ENCODE results near the gene PPP2R5D. TPM values are rescaled to one million over a fixed set of nuclear protein-coding genes. Genes with fewer than 3 reads are reported as not detected.

The PPP2R5D gene
- total and polyA plus RNA-seq, 2 of the 8 experiments (the other 6 are each of a cell fraction or from before 2014, with no cell fraction given), result 52.1 to 55.7 TPM

DNA sequence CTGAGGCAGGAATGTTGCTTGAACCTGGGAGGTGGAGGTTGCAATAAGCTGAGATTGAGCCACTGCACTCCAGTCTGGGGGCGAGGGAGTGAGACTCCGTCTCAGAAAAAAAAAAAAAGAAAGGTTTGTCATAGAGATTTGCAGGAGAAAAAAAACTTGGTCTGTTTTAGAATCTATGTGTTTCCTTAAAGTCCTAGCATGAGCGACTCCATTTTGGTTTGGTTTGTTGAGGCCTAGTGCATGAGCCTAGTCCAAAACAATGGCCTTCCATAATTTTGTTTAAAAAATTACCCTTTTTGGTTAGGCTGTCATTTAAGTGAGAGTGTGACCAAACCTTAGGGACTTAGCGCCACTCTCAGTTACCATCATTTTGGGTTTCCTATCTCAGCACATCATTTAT lies 32.0 kb upstream of the PPP2R5D start (continued):
- TF ChIP-seq, protein P1, sequence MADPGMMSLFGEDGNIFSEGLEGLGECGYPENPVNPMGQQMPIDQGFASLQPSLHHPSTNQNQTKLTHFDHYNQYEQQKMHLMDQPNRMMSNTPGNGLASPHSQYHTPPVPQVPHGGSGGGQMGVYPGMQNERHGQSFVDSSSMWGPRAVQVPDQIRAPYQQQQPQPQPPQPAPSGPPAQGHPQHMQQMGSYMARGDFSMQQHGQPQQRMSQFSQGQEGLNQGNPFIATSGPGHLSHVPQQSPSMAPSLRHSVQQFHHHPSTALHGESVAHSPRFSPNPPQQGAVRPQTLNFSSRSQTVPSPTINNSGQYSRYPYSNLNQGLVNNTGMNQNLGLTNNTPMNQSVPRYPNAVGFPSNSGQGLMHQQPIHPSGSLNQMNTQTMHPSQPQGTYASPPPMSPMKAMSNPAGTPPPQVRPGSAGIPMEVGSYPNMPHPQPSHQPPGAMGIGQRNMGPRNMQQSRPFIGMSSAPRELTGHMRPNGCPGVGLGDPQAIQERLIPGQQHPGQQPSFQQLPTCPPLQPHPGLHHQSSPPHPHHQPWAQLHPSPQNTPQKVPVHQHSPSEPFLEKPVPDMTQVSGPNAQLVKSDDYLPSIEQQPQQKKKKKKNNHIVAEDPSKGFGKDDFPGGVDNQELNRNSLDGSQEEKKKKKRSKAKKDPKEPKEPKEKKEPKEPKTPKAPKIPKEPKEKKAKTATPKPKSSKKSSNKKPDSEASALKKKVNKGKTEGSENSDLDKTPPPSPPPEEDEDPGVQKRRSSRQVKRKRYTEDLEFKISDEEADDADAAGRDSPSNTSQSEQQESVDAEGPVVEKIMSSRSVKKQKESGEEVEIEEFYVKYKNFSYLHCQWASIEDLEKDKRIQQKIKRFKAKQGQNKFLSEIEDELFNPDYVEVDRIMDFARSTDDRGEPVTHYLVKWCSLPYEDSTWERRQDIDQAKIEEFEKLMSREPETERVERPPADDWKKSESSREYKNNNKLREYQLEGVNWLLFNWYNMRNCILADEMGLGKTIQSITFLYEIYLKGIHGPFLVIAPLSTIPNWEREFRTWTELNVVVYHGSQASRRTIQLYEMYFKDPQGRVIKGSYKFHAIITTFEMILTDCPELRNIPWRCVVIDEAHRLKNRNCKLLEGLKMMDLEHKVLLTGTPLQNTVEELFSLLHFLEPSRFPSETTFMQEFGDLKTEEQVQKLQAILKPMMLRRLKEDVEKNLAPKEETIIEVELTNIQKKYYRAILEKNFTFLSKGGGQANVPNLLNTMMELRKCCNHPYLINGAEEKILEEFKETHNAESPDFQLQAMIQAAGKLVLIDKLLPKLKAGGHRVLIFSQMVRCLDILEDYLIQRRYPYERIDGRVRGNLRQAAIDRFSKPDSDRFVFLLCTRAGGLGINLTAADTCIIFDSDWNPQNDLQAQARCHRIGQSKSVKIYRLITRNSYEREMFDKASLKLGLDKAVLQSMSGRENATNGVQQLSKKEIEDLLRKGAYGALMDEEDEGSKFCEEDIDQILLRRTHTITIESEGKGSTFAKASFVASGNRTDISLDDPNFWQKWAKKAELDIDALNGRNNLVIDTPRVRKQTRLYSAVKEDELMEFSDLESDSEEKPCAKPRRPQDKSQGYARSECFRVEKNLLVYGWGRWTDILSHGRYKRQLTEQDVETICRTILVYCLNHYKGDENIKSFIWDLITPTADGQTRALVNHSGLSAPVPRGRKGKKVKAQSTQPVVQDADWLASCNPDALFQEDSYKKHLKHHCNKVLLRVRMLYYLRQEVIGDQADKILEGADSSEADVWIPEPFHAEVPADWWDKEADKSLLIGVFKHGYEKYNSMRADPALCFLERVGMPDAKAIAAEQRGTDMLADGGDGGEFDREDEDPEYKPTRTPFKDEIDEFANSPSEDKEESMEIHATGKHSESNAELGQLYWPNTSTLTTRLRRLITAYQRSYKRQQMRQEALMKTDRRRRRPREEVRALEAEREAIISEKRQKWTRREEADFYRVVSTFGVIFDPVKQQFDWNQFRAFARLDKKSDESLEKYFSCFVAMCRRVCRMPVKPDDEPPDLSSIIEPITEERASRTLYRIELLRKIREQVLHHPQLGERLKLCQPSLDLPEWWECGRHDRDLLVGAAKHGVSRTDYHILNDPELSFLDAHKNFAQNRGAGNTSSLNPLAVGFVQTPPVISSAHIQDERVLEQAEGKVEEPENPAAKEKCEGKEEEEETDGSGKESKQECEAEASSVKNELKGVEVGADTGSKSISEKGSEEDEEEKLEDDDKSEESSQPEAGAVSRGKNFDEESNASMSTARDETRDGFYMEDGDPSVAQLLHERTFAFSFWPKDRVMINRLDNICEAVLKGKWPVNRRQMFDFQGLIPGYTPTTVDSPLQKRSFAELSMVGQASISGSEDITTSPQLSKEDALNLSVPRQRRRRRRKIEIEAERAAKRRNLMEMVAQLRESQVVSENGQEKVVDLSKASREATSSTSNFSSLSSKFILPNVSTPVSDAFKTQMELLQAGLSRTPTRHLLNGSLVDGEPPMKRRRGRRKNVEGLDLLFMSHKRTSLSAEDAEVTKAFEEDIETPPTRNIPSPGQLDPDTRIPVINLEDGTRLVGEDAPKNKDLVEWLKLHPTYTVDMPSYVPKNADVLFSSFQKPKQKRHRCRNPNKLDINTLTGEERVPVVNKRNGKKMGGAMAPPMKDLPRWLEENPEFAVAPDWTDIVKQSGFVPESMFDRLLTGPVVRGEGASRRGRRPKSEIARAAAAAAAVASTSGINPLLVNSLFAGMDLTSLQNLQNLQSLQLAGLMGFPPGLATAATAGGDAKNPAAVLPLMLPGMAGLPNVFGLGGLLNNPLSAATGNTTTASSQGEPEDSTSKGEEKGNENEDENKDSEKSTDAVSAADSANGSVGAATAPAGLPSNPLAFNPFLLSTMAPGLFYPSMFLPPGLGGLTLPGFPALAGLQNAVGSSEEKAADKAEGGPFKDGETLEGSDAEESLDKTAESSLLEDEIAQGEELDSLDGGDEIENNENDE (IDR thresholded peaks at IDR 0.05; ENCODE audit: insufficient replicate concordance, low read length), result no peak
- no peak for TF ChIP-seq TBP (IDR thresholded peaks at IDR 0.05; ENCODE audit: low read depth, low read length)
- TF ChIP-seq POLR2A (IDR thresholded peaks at IDR 0.05; ENCODE audit: control extremely low read depth in 1 of 2, low read depth in 2 of 2, low read length in 2 of 2), result no peak
- TF ChIP-seq, protein P2, sequence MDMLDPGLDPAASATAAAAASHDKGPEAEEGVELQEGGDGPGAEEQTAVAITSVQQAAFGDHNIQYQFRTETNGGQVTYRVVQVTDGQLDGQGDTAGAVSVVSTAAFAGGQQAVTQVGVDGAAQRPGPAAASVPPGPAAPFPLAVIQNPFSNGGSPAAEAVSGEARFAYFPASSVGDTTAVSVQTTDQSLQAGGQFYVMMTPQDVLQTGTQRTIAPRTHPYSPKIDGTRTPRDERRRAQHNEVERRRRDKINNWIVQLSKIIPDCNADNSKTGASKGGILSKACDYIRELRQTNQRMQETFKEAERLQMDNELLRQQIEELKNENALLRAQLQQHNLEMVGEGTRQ (IDR thresholded peaks at IDR 0.05; ENCODE audit: low read length), result no peak

Measured in H1 (cell line).